HG02571 (cell line): Measurements from ENCODE around the gene IL17C.

Experiments
- ATAC-seq: cut with Tn5 transposase; IDR thresholded peaks from one replicate; pipeline ENCODE4 v1.9.1; 2021; ENCODE audit warnings: mild to moderate bottlenecking, moderate library complexity; ENCODE audit not compliant: unreplicated experiment

The IL17C gene, protein sequence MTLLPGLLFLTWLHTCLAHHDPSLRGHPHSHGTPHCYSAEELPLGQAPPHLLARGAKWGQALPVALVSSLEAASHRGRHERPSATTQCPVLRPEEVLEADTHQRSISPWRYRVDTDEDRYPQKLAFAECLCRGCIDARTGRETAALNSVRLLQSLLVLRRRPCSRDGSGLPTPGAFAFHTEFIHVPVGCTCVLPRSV

DNA sequence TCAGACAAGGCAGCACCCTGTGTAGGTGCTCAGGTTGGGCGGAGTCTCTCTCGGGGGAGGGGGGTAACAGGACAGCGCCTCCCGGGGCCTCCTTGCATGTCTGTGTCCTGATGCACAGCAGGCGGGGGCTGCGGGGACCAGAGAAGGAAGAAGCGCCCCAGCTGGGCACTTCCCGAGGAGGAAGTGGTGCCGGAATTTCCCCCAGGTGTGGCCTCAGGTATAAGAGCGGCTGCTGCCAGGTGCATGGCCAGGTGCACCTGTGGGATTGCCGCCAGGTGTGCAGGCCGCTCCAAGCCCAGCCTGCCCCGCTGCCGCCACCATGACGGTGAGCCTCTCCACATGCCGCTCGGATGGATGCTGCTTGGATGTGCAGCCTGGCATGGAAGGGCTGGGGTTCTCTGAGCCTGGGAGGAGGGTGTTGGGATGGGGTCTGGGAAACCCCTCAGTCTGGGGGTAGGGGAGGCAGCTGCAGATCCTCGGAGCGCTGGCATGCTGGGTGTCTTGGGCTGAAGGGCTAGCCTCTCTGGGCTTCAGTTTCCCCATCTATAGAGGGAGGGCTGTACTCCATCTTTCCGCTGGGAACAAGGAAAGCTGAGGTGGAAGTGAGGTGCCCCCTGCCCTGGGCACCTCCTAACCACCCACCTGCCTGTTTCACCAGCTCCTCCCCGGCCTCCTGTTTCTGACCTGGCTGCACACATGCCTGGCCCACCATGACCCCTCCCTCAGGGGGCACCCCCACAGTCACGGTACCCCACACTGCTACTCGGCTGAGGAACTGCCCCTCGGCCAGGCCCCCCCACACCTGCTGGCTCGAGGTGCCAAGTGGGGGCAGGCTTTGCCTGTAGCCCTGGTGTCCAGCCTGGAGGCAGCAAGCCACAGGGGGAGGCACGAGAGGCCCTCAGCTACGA, at the start of gene IL17C:
Gene IL17C, plus strand, starts transcription at position 250 of the 908 bp plus-strand sequence. Its CDS starts 70 bp downstream, at position 320.
- ATAC-seq = no peak

DNA sequence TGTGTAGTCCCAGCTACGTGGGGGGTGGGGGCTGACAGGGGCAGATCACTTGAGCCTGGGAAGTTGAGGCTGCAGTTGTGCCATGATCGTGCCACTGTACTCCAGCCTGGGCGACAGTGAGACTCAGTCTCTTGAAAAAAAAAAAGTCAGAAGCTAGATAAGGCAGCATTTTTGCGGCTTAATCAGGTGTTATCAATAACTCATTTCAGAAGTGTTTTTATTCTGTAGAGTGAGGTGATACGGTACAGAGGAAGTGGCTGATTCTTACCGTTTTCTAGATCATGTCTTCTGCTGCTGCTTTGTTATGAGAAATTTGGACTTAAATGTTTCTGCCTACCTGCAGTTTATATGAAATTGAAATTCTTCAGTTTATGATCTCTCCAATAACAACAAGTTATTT, 49.6 kb upstream of the IL17C start:
- no peak for ATAC-seq

DNA sequence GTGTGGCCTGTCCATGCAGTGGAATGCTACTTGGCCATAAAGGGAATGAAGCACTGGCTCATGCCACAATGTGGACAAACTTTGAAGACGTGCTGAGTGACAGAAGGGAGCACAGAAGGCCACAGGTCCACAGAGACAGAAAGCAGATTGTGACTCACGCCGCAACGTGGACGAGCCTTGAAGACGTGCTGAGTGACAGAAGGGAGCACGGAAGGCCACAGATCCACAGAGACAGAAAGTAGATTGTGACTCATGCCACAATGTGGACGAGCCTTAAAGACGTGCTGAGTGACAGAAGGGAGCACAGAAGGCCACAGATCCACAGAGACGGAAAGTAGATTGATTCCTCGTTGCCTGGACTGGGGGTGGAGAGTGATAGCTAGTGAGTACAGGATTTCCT, 48.9 kb upstream of the IL17C start:
- no peak for ATAC-seq

DNA sequence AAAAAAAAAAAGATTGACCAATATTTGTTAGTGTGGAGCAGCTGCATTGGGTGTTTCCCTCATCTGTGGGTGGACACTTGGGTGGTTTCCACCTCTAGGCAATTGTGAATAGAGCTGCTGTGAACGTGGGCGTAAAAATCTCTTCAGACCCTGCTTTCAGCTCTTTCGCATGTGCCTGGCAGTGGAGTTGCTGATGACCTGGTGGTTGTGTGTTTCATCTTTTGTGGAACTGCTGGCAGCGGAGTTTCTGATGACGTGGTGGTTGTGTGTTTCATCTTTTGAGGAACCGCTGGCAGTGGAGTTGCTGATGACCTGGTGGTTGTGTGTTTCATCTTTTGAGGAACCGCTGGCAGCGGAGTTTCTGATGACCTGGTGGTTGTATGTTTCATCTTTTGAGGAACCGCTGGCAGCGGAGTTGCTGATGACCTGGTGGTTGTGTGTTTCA, 46.8 kb upstream of the IL17C start:
- ATAC-seq = no peak

DNA sequence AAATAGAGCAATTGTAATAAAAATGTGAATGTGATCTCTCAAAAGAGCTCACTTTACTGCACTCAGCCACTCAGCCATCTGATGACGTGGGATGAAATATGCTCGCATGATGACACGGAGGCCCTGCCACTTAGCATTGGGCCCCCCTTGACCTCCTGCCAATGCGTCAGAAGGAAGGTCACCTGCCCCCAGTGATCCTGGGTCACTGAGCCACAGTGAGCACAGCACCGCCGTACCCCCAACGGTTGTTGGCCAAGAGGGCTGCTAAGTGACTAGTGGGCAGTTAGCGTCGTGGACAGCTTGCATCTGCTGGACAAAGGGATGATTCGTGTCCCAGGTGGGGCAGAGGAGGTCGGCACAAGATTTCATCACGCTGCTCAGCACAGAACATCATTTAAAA, 45.3 kb upstream of the IL17C start:
- no peak for ATAC-seq

DNA sequence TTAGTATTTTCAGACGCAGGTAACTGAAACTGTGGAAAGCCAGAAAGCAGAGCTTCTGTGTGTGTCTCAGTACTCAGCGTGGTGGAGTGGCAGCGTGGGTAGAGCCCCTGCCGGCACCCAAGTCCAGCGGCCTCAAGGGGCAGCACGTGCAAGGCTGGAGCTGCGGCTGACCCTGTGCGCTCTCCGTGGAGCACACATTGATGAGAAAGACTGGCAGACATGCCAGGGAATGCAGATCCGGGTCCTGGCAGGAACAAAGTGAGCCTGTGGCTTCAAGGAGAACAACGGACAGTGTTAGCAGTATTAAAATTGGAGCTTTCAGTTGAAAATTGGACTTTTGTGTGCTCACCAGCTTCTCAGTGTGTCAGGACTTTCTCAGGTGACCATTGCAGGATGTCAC, 44.9 kb upstream of the IL17C start:
- ATAC-seq = no peak

DNA sequence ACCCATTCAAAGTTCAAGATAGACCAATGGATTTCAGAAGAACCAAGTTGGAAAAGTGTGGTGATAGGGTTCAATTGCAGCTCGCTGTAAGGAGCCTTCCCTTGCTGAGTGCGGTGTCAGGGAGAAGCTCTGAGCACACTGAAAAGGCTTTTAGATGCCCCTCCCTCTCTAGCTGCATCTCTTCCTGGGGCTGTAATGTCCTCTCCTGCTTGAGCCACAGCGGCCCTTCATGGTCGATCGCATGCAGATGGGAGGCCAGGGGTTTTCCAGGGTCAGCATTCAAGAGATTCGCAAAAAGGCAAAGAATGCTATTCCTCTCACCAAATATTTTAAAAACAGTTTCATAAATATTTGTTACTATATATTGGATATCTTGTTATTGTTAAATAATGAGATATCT, 44.5 kb upstream of the IL17C start:
- ATAC-seq = no peak

DNA sequence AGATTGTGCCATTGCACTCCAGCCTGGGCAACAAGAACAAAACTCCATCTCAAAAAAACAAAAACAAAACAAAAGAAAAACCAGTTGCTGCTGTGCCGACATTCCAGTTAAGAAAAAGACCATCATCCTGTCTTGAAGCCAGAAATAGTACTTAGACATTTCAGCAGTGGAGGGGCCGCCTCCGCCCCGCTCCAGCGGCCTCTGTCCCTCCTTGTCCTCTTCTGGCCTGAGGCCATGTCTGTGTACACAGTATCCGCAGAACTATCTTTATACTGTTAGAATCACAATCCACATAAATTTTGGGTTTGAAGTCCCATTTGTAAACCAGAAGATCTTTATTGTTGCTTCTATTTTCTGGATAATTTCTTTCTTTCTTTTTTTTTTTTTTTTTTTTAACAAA, 43.3 kb upstream of the IL17C start:
- ATAC-seq = no peak

DNA sequence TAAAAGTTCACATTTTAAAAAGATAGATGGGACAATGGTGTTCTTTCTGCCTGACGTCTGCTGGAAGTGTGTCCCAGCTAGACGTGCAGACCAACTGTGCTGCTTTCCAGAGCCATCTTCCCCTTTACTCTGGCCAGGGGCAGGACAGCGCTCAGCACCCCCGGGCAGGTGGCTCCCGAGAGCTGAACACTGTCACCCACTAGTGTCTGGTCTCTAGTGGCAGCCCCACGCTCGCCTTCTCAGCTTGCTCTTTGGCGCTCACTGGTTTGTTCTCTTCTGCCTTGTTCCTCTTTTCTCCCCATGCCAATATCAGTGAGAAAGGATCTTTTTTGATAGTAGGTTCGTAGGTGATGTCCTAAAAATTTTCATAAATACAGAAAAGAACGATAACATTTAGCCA, 42.5 kb upstream of the IL17C start:
- ATAC-seq = no peak

DNA sequence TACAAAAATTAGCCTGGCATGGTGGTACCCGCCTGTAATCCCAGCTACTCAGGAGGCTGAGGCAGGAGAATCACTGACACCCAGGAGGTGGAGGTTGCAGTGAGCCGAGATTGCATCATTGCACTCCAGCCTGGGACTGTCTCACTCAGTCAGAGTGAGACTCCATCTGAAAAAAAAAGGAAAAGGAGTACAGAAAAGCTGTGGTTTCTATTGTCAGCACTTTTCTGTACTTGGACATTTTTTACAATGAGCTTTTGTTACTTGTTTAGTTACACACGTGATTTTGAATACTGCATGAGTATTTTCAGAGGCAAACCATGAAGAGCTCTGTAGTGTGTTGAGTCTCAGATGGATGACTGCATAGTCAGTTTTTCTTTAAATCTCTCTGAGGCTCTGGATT, 41.9 kb upstream of the IL17C start:
- no peak for ATAC-seq

DNA sequence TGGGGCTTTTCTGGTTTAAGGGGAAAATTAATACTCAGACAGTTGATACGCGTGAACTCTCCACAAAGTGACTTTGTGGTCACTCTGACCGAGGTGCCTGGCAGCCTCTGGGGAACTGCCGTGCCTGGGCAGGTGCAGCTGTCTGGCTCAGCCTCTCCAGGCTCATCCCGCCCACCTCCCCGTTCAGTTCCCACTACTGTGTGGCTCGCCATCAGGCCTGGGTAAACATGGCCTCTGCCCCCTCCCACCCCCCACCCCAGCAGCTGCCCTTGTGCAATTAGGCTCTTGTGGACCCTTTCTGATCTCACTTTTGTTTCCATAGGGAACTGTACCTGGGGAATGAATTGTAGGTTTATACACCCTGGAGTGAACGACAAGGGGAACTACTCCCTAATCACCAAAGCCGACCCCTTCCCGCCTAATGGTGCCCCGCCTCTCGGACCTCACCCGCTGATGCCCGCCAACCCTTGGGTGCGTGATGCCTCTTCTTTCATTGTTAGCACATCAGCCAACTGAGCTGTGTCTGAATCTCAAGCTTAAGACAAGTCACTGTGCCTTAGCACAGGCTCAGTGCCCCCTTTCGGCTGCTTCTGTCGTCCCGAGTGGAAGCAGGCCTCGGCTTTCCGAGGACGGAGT, 40.4 kb upstream of the IL17C start:
- ATAC-seq = no peak

DNA sequence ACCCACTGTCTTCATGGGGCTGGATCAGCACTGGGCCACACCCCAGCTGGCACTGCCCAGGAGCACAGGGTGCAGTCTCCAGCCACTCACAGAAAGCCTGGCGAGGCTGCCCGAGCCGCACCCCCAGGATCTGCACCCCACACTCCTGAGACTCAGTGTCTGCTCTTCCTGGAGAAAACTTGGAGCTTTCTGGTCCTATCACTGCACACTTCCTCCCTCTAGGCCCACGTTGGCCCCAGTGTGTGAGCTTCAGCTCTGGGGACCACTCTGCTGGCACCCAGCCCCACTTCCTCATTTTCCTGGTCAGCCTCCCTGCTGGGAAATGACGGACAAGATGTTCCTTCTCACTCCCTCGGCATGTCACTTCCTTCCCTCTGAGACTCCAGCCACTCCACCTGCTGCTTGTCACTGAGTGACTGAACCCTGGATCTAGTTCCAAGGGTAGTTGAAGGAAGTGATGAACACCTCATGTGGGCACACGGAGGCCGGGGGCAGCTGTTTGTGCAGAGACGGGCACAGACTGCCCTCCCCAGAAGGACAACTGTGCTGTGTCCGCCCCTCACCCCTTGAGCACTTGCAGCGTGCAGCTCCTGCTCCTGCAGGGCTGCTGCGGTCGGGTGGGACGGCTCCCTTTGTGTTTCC, 39.2 kb upstream of the IL17C start:
- no peak for ATAC-seq

DNA sequence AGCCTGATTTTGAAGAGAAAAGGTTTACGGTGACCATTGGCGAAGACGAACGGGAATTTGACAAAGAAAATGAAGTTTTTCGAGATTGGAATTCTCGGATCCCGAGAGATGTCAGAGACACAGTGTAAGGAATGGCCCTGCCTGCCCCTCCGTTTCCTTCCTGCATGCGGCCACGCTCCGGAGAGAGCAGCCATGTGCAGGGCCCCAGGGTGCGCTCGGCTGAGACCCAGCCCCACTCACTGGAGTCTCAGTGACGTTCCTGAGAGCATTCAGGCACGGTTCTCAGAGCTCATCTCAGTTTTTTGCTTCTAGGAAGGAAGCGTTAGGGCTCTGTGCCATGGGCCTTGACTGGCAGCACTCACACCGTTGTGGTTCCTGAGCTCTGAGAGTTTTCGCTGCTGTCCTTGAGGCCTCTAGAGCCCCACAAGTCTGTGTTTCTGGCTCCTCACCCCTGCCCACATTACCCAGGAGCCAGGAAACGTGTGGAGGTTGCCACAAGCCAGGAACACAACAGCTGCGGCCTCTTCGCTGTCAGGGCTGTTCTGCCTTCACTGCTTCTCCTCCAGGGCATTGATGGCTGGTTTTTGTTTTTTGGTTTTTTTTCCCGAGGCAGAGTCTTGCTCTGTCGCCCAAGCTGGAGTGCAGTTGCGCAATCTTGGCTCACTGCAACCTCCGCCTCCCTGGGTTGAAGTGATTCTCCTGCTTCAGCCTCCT, 38.4 kb upstream of the IL17C start:
- no peak for ATAC-seq

DNA sequence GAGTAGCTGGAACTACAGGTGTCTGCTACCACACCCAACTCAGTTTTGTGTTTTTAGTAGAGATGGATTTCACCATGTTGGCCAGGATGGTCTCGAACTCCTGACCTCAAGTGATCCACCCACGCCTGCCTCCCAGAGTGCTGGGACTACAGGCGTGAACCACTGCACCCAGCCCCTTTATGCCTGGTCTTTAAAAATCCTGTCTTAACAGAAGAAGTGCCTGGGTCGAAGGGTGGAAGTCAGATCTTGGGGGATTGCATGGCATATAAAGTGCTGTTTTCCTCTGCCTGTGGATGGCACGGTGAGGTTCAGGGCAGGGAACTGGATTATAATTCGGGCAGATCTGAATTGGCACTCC, 37.9 kb upstream of the IL17C start:
- no peak for ATAC-seq

DNA sequence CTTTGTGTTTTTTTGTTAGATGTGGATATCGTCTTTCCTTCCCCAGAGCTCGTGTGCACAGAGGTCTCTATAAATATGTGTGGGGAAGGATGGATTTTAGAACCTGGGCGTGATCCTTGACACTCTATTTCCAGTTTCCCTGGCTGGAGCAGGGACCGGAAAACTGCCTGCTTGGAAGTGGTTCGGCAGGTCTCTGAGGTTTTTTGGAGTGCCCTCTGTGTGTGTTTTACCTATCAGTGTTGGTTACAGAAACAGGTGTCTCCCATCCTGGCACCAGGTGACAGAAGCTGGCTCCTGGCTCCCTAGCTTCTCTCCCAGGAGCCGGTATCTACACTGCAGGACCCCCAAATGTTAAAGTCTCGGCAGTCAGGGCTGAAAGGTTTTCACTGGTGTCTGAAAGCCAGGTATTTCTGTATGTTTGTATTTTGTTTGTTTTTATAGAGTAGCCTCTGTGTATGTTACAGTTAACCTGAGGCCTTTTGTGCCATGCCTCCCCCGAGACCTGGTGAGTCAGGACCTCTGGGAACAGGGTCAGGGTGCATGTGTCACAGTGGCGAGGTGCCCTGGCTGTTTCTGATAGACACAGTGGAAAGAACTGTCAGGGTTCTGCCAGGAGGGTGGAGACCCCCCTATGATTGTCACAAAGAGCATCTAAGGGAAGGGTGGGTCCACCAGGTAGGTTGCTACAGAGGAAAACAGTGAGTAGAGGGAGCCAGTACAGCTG, 36.9 kb upstream of the IL17C start:
- no peak for ATAC-seq

DNA sequence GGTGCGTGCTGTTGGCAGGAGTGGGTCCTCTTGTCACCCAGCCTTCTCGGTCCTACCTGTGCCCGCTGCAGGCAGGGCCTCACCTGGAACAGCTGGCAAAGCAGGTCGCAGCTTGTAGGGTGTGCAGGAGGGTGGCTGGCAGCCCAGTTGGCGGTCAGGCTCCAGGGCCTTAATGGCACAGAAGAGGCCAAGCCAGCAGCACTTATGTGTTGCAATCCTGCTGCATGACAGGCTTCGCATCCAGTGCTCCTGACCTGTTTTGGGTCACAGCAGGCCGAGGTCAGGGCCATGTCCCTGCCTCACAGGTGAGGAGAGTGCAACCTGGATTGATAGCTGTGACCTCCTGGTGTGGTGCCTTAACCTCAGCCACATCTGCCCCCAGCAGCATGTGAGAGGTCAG, 36.3 kb upstream of the IL17C start:
- ATAC-seq = no peak

DNA sequence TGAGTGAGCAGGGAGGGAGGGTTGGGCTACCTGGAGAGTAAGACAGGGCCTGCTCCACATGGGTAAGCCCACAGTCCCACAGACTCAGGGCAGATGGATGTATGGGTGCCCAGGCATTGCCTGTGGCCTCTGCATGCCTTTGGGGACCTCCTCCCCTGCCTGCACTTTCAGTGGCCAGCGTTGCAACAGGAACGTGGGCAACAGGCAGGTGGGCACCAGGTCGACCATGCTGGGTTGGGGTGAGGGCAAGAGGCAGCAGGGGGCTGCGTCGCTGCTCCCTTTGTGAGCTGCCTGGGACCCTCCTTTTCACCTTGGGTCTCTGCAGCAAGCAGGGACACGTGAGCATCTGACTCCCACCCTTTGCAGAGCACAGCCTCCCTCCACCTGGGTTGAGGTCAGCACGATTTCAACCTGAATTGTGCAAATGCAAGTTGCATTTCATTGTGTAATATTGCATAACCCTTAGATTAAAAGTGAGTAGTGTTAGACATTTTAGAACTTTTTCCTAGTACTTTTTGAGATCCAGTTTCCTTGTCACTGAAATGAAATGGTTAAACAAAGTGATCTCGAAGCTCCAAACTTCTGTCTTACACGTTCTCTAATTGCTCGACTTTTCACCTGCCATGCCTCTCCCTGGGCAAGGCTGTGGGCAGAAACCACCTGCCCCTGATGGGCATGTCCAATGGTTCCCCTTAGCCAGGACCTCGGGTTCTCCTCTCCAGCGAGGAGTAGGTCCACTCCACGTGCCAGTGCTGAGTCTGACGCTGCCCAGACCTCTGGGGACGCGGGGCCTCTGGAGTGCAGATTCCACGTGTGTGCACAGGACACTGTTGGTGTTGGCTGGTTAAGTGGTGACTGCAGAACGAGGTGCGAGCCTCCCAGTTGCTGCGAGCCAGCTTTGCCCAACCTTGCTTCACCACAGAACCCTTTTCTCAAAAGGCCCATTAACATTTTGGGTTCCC, 32.9 kb upstream of the IL17C start:
- no peak for ATAC-seq

DNA sequence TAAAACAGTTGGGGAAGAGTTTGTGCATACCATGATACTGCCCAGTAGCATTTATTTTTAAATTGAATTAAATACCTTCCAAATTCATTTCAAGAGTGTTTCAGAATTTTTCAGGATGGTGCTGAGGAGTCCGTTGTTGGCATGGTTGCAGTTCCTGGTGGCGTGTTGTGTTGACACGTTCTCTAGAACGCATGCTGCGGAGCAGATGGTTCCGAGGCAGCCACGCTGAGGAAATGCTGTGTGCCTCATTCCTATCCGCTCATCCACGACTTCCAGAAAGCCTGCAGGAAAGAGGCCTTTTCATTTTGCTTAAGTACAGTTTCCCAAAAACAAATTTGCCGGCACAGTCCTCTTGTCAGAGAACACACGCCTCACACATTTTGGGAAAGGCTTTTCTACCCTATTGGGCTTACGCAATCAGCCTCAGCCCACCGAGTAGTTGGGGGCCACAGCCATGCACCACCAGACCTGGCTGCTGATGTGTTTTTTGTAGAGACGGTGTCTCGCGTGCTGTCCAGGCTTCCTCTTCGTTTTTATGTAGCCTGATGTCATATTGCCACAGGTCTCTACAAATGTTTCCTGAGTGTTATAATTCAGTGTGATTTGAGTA, 32.1 kb upstream of the IL17C start:
- no peak for ATAC-seq

DNA sequence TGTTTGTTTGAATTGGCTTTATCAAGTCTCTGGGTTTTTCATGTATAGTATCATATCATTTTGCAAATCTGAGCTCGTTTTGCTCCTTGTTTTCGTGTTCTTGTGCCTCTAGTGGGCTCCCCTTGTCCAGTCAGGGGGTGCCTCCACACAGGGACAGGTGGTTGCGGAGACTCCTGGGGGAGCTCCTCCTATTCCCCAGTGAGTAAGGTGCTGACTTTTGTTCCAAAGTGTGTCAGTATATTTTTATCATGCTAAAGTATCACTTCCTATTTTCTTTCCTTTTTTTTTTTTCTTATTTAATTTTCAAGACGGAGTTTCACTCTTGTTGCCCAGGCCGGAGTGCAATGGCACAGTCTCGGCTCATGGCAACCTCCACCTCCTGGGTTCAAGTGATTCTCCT, 30.3 kb upstream of the IL17C start:
- ATAC-seq = no peak
